Measurements from ENCODE around the gene TBR1.

TBR1 gene

GRCh38 chr2:161448431-161448830 is 32.3 kb downstream of the TBR1 start:
- Mint-ChIP-seq H3K36me3 (ENCODE audit: low read depth) (no peaks in the 10 kb centered on the region), H3K27ac (no peak overlapping the region), H3K4me1 (no peaks in the 10 kb centered on the region), H3K27me3 (ENCODE audit: low read depth, poor library complexity) (peaks cover 13% of the 10 kb centered on the region), H3K9me3 (no peaks in the 10 kb centered on the region), H3K4me3 (no peak overlapping the region)
- DNase-seq = no peak
- no peak for TF ChIP-seq CTCF (IDR thresholded peaks at IDR 0.05)

GRCh38 chr2:161471631-161472030 is 55.5 kb downstream of the TBR1 start:
- TF ChIP-seq CTCF (IDR thresholded peaks at IDR 0.05) = no peak
- Mint-ChIP-seq H3K4me3 (no peak overlapping the region), H3K27ac (no peak overlapping the region), H3K9me3 (peaks cover 43% of the 10 kb centered on the region), H3K36me3 (ENCODE audit: low read depth) (no peaks in the 10 kb centered on the region), H3K27me3 (ENCODE audit: low read depth, poor library complexity) (peaks cover 2% of the 10 kb centered on the region), H3K4me1 (no peaks in the 10 kb centered on the region)
- DNase-seq = no peak

- DNase-seq = no peak
- H3K9me3 Mint-ChIP-seq = peaks cover 43% of the 10 kb centered on the region
- H3K36me3 Mint-ChIP-seq (ENCODE audit: low read depth) = no peaks in the 10 kb centered on the region
- H3K4me1 Mint-ChIP-seq = no peaks in the 10 kb centered on the region
- H3K27me3 Mint-ChIP-seq (ENCODE audit: low read depth, poor library complexity) = no peaks in the 10 kb centered on the region
- no peak overlapping the region for H3K27ac Mint-ChIP-seq
- no peak overlapping the region for H3K4me3 Mint-ChIP-seq
- TF ChIP-seq CTCF (IDR thresholded peaks at IDR 0.05) = no peak
Measured at GRCh38 chr2:161474920-161475319, 58.8 kb downstream of the TBR1 start.
